ENCODE data around the gene MCEMP1. TPM values are rescaled to one million over a fixed set of nuclear protein-coding genes. Genes with fewer than 3 reads are reported as not detected.
A peak's percentile ranks its signal among the peaks of the same experiment; 100 is the strongest.

The MCEMP1 gene
- total and polyA plus RNA-seq, 12 donors = 0.26 to 1.9 (median 0.53) TPM; not detected in 2

DNA sequence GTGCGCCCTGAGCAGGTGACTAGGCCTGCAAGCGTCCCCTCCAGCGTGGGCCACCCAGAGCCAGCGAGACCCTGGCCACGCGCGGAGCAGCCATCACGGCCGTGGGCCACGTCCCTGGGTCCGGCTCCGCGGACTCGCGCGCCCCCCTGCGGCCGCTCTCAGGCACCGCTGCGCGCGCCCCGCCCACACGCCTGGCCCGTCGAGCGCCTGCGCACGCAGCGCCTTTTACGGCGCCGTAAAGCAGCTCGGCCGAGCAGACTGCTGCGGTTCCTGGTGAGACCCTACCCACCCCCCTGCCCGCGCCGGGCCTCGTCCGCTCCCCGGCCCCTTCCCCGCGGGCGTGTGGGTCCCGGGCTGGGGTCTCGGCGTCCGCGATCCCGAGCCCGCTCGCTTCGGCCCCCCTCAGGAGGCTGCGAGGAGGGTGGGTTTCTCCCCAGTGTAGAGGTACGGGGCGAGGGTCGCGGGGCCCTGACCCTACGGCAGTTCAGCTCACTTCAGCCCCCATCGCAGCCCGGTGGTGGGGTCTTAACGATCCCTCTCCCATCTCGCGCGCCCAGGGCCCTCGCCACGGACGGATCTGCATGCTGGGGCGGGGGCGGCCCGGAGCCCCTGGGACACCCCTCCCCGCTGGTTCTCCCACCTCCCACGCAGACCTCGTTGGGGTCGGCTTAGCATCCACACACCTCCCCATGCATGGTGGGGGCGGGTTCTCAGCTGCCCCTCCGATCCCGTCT is 3.9 kb downstream of the MCEMP1 start, which contains the start of gene TRAPPC5:
Gene TRAPPC5 (plus strand): TSS at position 228 of the 734 bp plus-strand sequence. CDS start 1,421 bp downstream, outside the sequence.
- DNase-seq = peak; percentile 79 to 90 (median 82)
- TF ChIP-seq, protein P1, sequence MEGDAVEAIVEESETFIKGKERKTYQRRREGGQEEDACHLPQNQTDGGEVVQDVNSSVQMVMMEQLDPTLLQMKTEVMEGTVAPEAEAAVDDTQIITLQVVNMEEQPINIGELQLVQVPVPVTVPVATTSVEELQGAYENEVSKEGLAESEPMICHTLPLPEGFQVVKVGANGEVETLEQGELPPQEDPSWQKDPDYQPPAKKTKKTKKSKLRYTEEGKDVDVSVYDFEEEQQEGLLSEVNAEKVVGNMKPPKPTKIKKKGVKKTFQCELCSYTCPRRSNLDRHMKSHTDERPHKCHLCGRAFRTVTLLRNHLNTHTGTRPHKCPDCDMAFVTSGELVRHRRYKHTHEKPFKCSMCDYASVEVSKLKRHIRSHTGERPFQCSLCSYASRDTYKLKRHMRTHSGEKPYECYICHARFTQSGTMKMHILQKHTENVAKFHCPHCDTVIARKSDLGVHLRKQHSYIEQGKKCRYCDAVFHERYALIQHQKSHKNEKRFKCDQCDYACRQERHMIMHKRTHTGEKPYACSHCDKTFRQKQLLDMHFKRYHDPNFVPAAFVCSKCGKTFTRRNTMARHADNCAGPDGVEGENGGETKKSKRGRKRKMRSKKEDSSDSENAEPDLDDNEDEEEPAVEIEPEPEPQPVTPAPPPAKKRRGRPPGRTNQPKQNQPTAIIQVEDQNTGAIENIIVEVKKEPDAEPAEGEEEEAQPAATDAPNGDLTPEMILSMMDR (IDR thresholded peaks at IDR 0.05) = peak; percentile 8 to 99 (median 73)
- TF ChIP-seq POLR2A (IDR thresholded peaks at IDR 0.05) = peak; percentile 13 to 27
- Histone ChIP-seq H3K36me3 (replicated peaks in 1 of 2) (peaks cover 0 to 21% of the 10 kb centered on the region in 2 donors), H3K4me1 (replicated peaks in 1 of 2) (peaks cover 3 to 13% of the 10 kb centered on the region in 2 donors), H3K27ac (peak within 1 kb of the TSS in 4 of 5 donors; percentile 59 to 90 (median 78)), H3K4me3 (peak within 1 kb of the TSS; percentile 85 to 98 (median 90)), H3K27me3 (no peaks in the 10 kb centered on the region), H3K9me3 (replicated peaks in 1 of 3) (no peaks in the 10 kb centered on the region)
- intact Hi-C loops (cut with DNase I) = loop anchor here (10.0 kb wide), 2 partner anchors 114 to 326 kb away; no protein-coding TSS in a partner anchor
- WGBS, 4 donors = 0 to 1% (median 0%) methylated on average over 5 to 79 of the region's 79 CpGs; no CpG with 5 or more reads in 1 of the 4 donors

DNA sequence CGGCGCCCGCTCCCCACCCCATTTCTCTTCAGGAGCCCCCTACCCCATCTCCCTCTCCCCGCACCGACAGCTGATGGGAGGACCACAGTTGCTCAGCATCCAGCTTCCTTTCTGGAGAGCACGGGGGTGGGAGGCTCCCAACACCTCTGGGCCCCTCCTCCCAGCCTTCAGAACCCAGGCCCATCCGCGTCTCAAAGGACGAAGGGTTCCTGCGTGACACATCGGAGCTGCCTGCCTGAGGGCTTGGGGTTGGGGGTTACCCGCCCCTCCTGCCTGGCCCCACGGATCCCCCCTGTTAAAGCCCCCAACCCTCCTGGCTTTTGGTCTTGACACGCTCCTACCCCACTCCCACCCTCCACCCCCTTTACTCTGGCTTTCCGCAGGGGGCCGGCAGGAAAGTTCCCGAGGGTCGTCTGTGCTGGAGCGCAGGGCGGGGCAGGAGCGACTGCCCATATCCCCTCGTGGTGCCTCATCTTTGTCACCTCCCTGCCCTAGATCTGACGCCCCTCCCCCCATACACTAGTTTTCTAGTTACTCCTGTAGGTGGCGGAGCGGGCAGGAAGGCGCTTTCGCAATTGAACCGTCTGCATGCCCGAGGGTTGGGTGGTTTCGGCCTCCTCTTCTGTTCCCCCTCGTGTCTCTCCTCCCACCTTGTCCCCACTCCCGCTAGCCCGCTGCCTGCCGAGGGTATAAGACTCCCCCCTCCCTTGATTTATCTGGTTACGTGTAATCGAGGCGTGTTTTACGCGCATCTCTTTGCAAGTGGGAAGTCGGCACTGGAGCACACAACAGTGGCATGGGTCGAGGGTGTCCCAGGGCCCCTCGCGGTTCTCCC is 4.7 kb downstream of the MCEMP1 start:
- Histone ChIP-seq H3K36me3 (replicated peaks in 1 of 2) (peaks cover 0 to 21% of the 10 kb centered on the region in 2 donors), H3K27me3 (no peaks in the 10 kb centered on the region), H3K27ac (peak overlapping the region in 4 of 5 donors; percentile 59 to 90 (median 78)), H3K4me3 (peak overlapping the region; percentile 85 to 98 (median 90)), H3K4me1 (replicated peaks in 1 of 2) (peaks cover 3 to 13% of the 10 kb centered on the region in 2 donors), H3K9me3 (replicated peaks in 1 of 3) (no peaks in the 10 kb centered on the region)
- WGBS, 4 donors = 3 to 14% (median 6%) methylated on average over 29 to 43 of the region's 43 CpGs
- TF ChIP-seq POLR2A (IDR thresholded peaks at IDR 0.05) = no peak
- TF ChIP-seq, protein P1 (IDR thresholded peaks at IDR 0.05) = peak; percentile 49 to 71 (median 60)
- peak; percentile 82 to 92 (median 90) for DNase-seq
- intact Hi-C loops (cut with DNase I) = loop anchor here (10.0 kb wide), 2 partner anchors 113 to 327 kb away; no protein-coding TSS in a partner anchor

DNA sequence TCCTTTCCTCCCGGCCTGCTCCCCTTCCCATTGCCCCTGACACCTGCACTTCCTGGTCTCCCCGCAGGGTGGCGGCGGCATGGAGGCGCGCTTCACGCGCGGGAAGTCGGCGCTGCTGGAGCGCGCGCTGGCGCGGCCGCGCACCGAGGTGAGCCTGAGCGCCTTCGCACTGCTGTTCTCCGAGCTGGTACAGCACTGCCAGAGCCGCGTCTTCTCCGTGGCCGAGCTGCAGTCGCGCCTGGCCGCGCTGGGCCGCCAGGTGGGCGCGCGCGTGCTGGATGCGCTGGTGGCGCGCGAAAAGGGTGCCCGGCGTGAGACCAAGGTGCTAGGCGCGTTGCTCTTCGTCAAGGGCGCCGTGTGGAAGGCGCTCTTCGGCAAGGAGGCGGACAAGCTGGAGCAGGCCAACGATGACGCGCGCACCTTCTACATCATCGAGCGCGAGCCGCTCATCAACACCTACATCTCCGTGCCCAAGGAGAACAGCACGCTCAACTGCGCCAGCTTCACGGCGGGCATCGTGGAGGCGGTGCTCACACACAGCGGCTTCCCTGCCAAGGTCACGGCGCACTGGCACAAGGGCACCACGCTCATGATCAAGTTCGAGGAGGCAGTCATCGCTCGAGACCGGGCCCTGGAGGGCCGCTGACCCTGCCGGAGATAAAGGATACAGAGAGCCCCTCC is 5.4 kb downstream of the MCEMP1 start:
- 77 to 89% (median 82%) methylated on average over 31 to 74 of the region's 74 CpGs for WGBS, 4 donors
- peak overlapping the region in 1 of 5 donors; percentile 90 for H3K27ac ChIP-seq
- intact Hi-C loops (cut with DNase I) = loop anchor here (10.0 kb wide), 2 partner anchors 112 to 328 kb away; no protein-coding TSS in a partner anchor

More for the DNA sequence above, 5.4 kb downstream of the MCEMP1 start:
- Histone ChIP-seq H3K4me1 (replicated peaks in 1 of 2) (peaks cover 3 to 13% of the 10 kb centered on the region in 2 donors), H3K27me3 (no peaks in the 10 kb centered on the region), H3K36me3 (replicated peaks in 1 of 2) (peaks cover 0 to 21% of the 10 kb centered on the region in 2 donors), H3K4me3 (peak overlapping the region in 1 of 4 donors; percentile 93), H3K9me3 (replicated peaks in 1 of 3) (no peaks in the 10 kb centered on the region)
- TF ChIP-seq, protein P1 (IDR thresholded peaks at IDR 0.05) = no peak
- no peak for DNase-seq

All from adrenal gland (tissue), 12 donors.